HL-60 (cell line): Measurements from ENCODE around the gene TXLNA.

Experiments
- GABPA ChIP-seq: IDR thresholded peaks from 2 replicates; pipeline ENCODE4 v1.6.1; 2012; ENCODE audit warnings: low read depth
- POLR2AphosphoS5 ChIP-seq: IDR thresholded peaks from 2 replicates; pipeline ENCODE4 v1.6.1; 2012; ENCODE audit warnings: low read depth
- SPI1 ChIP-seq: IDR thresholded peaks from 2 replicates; pipeline ENCODE4 v1.6.1; 2012; ENCODE audit warnings: low read depth, mild to moderate bottlenecking, borderline replicate concordance
- TF ChIP-seq, protein P1 (sequence below): IDR thresholded peaks from one replicate; pipeline ENCODE4 v1.5.1; 2011; ENCODE audit warnings: low read length, control low read depth, inconsistent platforms; ENCODE audit not compliant: insufficient read depth
- TF ChIP-seq, protein P2 (sequence below): IDR thresholded peaks from 2 replicates; pipeline ENCODE4 v1.6.1; 2012; ENCODE audit warnings: low read depth; ENCODE audit not compliant: insufficient replicate concordance

DNA sequence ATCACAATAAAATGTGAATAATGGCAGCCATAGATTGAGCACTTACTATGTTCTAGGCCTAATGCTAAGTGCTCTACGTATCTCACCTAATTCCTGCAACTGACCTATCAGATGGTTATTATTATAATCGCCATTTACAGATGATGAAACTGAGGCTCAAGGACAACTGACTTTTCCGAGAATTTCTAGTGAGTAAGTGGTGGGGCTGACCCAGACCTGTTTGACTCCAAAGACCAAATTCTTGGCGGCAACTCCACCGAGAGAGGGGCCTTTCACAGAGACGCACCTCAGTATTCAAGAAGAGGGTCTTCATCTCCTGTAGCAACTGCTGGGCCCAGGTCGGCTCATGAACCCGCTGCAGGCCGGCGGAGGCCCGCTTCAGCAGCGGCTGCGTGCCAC is 42.1 kb downstream of the TXLNA start:
- TF ChIP-seq, protein P1, sequence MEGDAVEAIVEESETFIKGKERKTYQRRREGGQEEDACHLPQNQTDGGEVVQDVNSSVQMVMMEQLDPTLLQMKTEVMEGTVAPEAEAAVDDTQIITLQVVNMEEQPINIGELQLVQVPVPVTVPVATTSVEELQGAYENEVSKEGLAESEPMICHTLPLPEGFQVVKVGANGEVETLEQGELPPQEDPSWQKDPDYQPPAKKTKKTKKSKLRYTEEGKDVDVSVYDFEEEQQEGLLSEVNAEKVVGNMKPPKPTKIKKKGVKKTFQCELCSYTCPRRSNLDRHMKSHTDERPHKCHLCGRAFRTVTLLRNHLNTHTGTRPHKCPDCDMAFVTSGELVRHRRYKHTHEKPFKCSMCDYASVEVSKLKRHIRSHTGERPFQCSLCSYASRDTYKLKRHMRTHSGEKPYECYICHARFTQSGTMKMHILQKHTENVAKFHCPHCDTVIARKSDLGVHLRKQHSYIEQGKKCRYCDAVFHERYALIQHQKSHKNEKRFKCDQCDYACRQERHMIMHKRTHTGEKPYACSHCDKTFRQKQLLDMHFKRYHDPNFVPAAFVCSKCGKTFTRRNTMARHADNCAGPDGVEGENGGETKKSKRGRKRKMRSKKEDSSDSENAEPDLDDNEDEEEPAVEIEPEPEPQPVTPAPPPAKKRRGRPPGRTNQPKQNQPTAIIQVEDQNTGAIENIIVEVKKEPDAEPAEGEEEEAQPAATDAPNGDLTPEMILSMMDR, result no peak
- TF ChIP-seq, protein P2, sequence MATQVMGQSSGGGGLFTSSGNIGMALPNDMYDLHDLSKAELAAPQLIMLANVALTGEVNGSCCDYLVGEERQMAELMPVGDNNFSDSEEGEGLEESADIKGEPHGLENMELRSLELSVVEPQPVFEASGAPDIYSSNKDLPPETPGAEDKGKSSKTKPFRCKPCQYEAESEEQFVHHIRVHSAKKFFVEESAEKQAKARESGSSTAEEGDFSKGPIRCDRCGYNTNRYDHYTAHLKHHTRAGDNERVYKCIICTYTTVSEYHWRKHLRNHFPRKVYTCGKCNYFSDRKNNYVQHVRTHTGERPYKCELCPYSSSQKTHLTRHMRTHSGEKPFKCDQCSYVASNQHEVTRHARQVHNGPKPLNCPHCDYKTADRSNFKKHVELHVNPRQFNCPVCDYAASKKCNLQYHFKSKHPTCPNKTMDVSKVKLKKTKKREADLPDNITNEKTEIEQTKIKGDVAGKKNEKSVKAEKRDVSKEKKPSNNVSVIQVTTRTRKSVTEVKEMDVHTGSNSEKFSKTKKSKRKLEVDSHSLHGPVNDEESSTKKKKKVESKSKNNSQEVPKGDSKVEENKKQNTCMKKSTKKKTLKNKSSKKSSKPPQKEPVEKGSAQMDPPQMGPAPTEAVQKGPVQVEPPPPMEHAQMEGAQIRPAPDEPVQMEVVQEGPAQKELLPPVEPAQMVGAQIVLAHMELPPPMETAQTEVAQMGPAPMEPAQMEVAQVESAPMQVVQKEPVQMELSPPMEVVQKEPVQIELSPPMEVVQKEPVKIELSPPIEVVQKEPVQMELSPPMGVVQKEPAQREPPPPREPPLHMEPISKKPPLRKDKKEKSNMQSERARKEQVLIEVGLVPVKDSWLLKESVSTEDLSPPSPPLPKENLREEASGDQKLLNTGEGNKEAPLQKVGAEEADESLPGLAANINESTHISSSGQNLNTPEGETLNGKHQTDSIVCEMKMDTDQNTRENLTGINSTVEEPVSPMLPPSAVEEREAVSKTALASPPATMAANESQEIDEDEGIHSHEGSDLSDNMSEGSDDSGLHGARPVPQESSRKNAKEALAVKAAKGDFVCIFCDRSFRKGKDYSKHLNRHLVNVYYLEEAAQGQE, result no peak
- TF ChIP-seq POLR2AphosphoS5, result no peak
- TF ChIP-seq SPI1, result no peak
- no peak for TF ChIP-seq GABPA
